Measurements from ENCODE around the gene TMC2. TPM values are rescaled to one million over a fixed set of nuclear protein-coding genes. Genes with fewer than 3 reads are reported as not detected.
A peak's percentile ranks its signal among the peaks of the same experiment; 100 is the strongest.

Gene TMC2
- total RNA-seq, 1 donor from 2014 or later, result not detected

DNA sequence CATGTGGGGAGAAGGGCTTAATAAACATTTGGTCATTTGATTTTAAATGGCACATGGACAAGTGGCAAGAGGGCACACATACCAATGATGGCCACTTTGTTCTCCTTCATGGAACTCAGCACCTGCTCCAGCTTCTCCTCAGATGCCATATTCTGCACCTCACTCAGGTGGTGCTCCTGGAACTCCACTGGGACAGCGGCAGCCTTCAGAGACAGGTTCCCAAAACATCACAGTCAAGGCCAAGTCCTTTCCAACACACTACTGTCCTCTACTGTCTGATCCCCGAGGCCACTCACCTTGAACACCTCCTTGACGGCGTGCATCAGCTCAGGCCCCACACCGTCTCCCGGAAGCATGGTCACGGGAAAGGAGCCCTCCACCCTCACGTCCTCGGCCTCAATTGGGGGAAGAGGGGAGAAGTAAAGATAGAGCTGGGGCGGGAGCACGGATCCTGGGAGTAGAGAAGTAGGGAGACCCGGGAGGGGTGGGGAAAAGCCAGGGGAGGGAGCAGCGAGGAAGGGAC, 127.1 kb downstream of the TMC2 start:
- Mint-ChIP-seq H3K4me3 (ENCODE audit: unreplicated experiment) (peak overlapping the region; percentile 95), H3K27me3 (ENCODE audit: unreplicated experiment) (peaks cover 8% of the 10 kb centered on the region), H3K27ac (ENCODE audit: unreplicated experiment) (peak overlapping the region; percentile 87), H3K4me1 (ENCODE audit: low read depth, unreplicated experiment) (peaks cover 4% of the 10 kb centered on the region), H3K36me3 (ENCODE audit: unreplicated experiment) (peaks cover 4% of the 10 kb centered on the region), H3K9me3 (ENCODE audit: unreplicated experiment) (peaks cover 11% of the 10 kb centered on the region)
- TF ChIP-seq, protein P1, sequence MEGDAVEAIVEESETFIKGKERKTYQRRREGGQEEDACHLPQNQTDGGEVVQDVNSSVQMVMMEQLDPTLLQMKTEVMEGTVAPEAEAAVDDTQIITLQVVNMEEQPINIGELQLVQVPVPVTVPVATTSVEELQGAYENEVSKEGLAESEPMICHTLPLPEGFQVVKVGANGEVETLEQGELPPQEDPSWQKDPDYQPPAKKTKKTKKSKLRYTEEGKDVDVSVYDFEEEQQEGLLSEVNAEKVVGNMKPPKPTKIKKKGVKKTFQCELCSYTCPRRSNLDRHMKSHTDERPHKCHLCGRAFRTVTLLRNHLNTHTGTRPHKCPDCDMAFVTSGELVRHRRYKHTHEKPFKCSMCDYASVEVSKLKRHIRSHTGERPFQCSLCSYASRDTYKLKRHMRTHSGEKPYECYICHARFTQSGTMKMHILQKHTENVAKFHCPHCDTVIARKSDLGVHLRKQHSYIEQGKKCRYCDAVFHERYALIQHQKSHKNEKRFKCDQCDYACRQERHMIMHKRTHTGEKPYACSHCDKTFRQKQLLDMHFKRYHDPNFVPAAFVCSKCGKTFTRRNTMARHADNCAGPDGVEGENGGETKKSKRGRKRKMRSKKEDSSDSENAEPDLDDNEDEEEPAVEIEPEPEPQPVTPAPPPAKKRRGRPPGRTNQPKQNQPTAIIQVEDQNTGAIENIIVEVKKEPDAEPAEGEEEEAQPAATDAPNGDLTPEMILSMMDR (IDR thresholded peaks at IDR 0.05; ENCODE audit: partially characterized antibody, unreplicated experiment), result no peak
- DNase-seq, result no peak

DNA sequence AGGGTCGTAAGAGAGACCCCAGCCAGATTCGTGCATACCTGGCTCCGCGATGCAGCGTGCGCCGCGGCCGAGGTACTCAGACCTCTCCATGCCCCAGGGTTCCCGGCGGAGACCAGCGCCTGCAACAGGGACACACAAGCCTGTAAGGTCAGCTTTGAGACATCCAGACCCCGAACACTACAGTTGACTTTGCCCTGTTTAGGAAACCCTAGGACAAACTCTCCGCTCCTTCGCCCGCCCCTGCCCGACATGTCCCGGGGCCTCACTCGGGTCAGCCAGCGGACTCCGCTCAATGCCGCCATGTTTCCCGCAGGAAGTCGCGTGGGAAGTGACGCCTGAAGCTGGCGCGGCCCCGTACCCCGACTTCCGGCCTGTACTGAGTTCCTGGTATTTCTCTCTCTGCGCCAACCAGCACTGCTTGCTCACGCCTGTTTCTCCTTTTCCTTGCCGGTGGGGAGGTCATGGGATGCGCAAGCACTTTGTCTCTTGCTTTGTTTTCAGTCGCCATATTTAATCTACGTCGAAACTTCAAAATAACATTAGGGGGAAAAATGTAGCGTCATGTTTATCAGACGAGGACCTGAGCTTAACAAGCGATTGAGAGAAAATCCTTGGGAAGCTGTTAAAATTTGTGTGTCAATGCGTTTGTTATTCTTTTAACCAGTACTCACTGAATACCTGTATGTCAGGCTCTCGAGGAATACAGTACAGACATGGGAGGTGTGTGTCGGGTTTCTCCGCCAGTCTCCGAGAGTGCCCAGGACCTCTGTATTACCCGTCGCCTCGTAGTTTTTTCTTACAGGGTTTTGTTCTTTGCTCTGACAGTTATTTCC, 127.7 kb downstream of the TMC2 start, which contains the start of gene IDH3B:
Gene IDH3B, minus strand, starts transcription at position 330 of the 833 bp plus-strand sequence. Its CDS starts 28 bp downstream, at position 302.
- peaks cover 7% of the 10 kb centered on the region for H3K27me3 Mint-ChIP-seq (ENCODE audit: unreplicated experiment)
- no peaks in the 10 kb centered on the region for H3K36me3 Mint-ChIP-seq (ENCODE audit: unreplicated experiment)
- H3K9me3 Mint-ChIP-seq (ENCODE audit: unreplicated experiment), result peaks cover 9% of the 10 kb centered on the region
- DNase-seq, result peak; percentile 92
- H3K27ac Mint-ChIP-seq (ENCODE audit: unreplicated experiment), result peak within 1 kb of the TSS; percentile 90
- H3K4me1 Mint-ChIP-seq (ENCODE audit: low read depth, unreplicated experiment), result peaks cover 4% of the 10 kb centered on the region
- peak within 1 kb of the TSS; percentile 95 for H3K4me3 Mint-ChIP-seq (ENCODE audit: unreplicated experiment)
- TF ChIP-seq, protein P1 (IDR thresholded peaks at IDR 0.05; ENCODE audit: partially characterized antibody, unreplicated experiment), result no peak

DNA sequence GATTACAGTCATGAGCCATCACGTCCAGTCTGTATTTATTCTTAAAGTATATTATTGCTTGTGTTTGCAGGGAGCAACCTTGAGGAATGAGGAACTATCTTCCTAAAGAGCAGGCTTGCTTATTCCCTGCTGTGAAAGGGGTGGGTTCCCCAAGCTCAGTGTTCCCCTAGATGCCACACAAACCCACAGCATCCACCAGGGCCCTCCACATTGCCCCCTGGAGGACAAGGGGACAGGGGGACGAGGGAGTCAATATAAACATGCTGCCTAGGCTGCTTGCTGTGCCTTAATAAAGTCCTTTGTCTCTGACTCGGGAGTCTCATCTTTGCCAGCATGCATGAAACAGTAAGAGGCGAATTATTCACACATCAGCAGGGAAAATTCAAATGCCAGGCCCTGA, 135.6 kb downstream of the TMC2 start:
- H3K4me3 Mint-ChIP-seq (ENCODE audit: unreplicated experiment), result no peak overlapping the region
- DNase-seq, result no peak
- TF ChIP-seq, protein P1 (IDR thresholded peaks at IDR 0.05; ENCODE audit: partially characterized antibody, unreplicated experiment), result no peak
- H3K27me3 Mint-ChIP-seq (ENCODE audit: unreplicated experiment), result peaks cover 6% of the 10 kb centered on the region
- H3K4me1 Mint-ChIP-seq (ENCODE audit: low read depth, unreplicated experiment), result no peaks in the 10 kb centered on the region
- peaks cover 1% of the 10 kb centered on the region for H3K9me3 Mint-ChIP-seq (ENCODE audit: unreplicated experiment)
- no peaks in the 10 kb centered on the region for H3K36me3 Mint-ChIP-seq (ENCODE audit: unreplicated experiment)
- H3K27ac Mint-ChIP-seq (ENCODE audit: unreplicated experiment), result no peak overlapping the region

DNA sequence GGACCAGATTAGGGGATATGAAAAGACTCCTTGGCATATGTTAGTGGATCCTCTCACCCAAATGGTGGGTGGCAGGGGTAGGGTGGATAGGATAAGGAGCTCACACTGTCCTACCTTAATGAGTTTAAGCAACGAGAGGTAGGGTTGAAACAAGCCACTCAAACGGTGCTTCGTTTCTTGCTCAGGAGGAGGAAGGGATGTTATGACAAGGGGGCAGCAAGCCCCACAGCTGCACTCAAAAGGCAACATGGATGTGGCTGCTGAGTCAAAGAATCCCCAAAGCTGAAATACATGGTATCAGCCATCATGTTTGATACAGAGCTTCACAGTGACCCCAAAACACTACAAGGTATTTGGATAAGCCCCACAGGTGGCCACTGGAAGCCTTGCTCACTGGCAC, 136.1 kb downstream of the TMC2 start:
- no peak for DNase-seq
- H3K9me3 Mint-ChIP-seq (ENCODE audit: unreplicated experiment), result peaks cover 1% of the 10 kb centered on the region
- H3K4me3 Mint-ChIP-seq (ENCODE audit: unreplicated experiment), result no peak overlapping the region
- H3K27ac Mint-ChIP-seq (ENCODE audit: unreplicated experiment), result no peak overlapping the region
- peaks cover 6% of the 10 kb centered on the region for H3K27me3 Mint-ChIP-seq (ENCODE audit: unreplicated experiment)
- no peaks in the 10 kb centered on the region for H3K36me3 Mint-ChIP-seq (ENCODE audit: unreplicated experiment)
- TF ChIP-seq, protein P1 (IDR thresholded peaks at IDR 0.05; ENCODE audit: partially characterized antibody, unreplicated experiment), result no peak
- no peaks in the 10 kb centered on the region for H3K4me1 Mint-ChIP-seq (ENCODE audit: low read depth, unreplicated experiment)

DNA sequence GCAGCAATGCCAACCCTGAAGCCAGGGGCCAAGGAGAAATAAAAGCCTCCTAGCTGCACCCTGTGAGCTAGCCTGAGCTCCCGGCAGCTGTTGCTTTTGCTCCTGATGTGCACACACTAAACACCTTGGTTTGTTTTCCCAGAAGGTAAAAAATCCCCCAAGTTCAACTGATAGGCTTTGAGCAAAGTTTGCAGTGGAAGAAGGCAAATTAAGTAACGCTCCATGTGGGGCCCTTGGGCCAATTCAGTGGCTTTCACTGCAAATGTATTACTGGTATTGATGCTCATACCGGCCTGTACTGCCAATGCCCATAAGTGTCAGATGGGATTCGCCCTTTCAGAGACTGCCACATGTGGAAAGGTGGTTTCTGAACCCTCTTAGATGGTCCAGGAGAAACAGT, 137.1 kb downstream of the TMC2 start:
- no peak overlapping the region for H3K27ac Mint-ChIP-seq (ENCODE audit: unreplicated experiment)
- H3K9me3 Mint-ChIP-seq (ENCODE audit: unreplicated experiment), result peaks cover 1% of the 10 kb centered on the region
- H3K4me1 Mint-ChIP-seq (ENCODE audit: low read depth, unreplicated experiment), result peaks cover 1% of the 10 kb centered on the region
- no peak overlapping the region for H3K4me3 Mint-ChIP-seq (ENCODE audit: unreplicated experiment)
- no peaks in the 10 kb centered on the region for H3K36me3 Mint-ChIP-seq (ENCODE audit: unreplicated experiment)
- no peak for DNase-seq
- TF ChIP-seq, protein P1 (IDR thresholded peaks at IDR 0.05; ENCODE audit: partially characterized antibody, unreplicated experiment), result no peak
- peaks cover 3% of the 10 kb centered on the region for H3K27me3 Mint-ChIP-seq (ENCODE audit: unreplicated experiment)
